IMR-90 (cell line): Measurements from ENCODE around the gene ACHE. TPM values are rescaled to one million over a fixed set of nuclear protein-coding genes. Genes with fewer than 3 reads are reported as not detected.
"Not testable (repeated sequence)": the region's sequence is repeated elsewhere in the genome, so short reads cannot be mapped to it uniquely, and the experiment has no call there.

Source experiments
- ATAC-seq: fragments of 200-7000 bp; cut with Tn5 transposase; 2 replicates; pipeline ENCODE4 v1.9.1; 2020; ENCODE audit warnings: low read depth, mild to moderate bottlenecking, moderate library complexity
- BruUV-seq: library from RNA; stranded (reverse); fragments of 400-500 nt; replicated peaks from 2 replicates; lab custom pipeline; 2021; lab: Mats Ljungman, UMichigan
- CTCF ChIA-PET: fragments of 300-600 bp; formaldehyde crosslinking; extraction: SDS; loops from one replicate; lab custom pipeline; 2021; ENCODE audit warnings: antibody characterized with exemption; lab: Yijun Ruan, JAX
- POLR2A ChIA-PET: fragments of 300-600 bp; sonication (Branson Sonifier 250); formaldehyde crosslinking; loops from one replicate; lab custom pipeline; 2022; ENCODE audit warnings: antibody characterized with exemption; ENCODE audit not compliant: unreplicated experiment; lab: Charles Lee
- DNase-seq: peaks from one replicate; pipeline ENCODE4 v3.0.0; 2013
- H2AFZ ChIP-seq: replicated peaks from 2 replicates; pipeline ENCODE3; 2013; ENCODE audit warnings: low read length, mild to moderate bottlenecking; ENCODE audit not compliant: poor library complexity
- H2AK5ac ChIP-seq: 2 replicates; pipeline ENCODE4 v1.6.1; 2013; ENCODE audit warnings: low read depth, low read length, inconsistent platforms
- H2AK9ac ChIP-seq: replicated peaks from 2 replicates; pipeline ENCODE3; 2013; ENCODE audit warnings: mild to moderate bottlenecking, low read depth, low read length, moderate library complexity; ENCODE audit not compliant: poor library complexity
- H2BK120ac ChIP-seq: 2 replicates; pipeline ENCODE4 v1.6.1; 2013; ENCODE audit warnings: low read depth, low read length, inconsistent platforms
- H2BK15ac ChIP-seq: 3 replicates; pipeline ENCODE4 v1.6.1; 2013; ENCODE audit warnings: low read depth, low read length, inconsistent platforms
- H2BK20ac ChIP-seq: 2 replicates; pipeline ENCODE4 v1.6.1; 2013; ENCODE audit warnings: low read depth, mild to moderate bottlenecking, inconsistent platforms, low read length, moderate library complexity
- H2BK5ac ChIP-seq: 2 replicates; pipeline ENCODE4 v1.6.1; 2013; ENCODE audit warnings: mild to moderate bottlenecking, low read depth, low read length, inconsistent platforms; ENCODE audit not compliant: poor library complexity, severe bottlenecking
- H3K14ac ChIP-seq: replicated peaks from 2 replicates; pipeline ENCODE4 v1.6.1; 2013; ENCODE audit warnings: low read depth, low read length, inconsistent platforms
- H3K18ac ChIP-seq: 2 replicates; pipeline ENCODE4 v1.6.1; 2013; ENCODE audit warnings: low read depth, low read length, control low read depth
- H3K23ac ChIP-seq: 2 replicates; pipeline ENCODE4 v1.6.1; 2013; ENCODE audit warnings: low read depth, low read length, inconsistent platforms
- H3K27ac ChIP-seq: 2 replicates; pipeline ENCODE4 v1.5.1; 2013; ENCODE audit warnings: mild to moderate bottlenecking, control low read depth, low read length; ENCODE audit not compliant: insufficient read depth
- H3K27me3 ChIP-seq: 2 replicates; pipeline ENCODE4 v1.6.1; 2013; ENCODE audit warnings: low read length; ENCODE audit not compliant: control insufficient read depth, insufficient read depth
- H3K36me3 ChIP-seq: 2 replicates; pipeline ENCODE4 v1.6.1; 2013; ENCODE audit warnings: low read length, mixed read lengths; ENCODE audit not compliant: control insufficient read depth, insufficient read depth
- H3K4ac ChIP-seq: 2 replicates; pipeline ENCODE4 v1.6.1; 2013; ENCODE audit warnings: low read depth, low read length, inconsistent platforms
- H3K4me1 ChIP-seq: 2 replicates; pipeline ENCODE4 v1.6.1; 2013; ENCODE audit warnings: low read length, mixed read lengths; ENCODE audit not compliant: control insufficient read depth, insufficient read depth
- H3K4me2 ChIP-seq: 2 replicates; pipeline ENCODE4 v1.6.1; 2013; ENCODE audit warnings: low read depth, mild to moderate bottlenecking, control low read depth, low read length, moderate library complexity
- H3K4me3 ChIP-seq: 2 replicates; pipeline ENCODE4 v1.5.1; 2013; ENCODE audit warnings: low read depth, mild to moderate bottlenecking, control low read depth, low read length, moderate library complexity; ENCODE audit not compliant: insufficient read depth
- H3K56ac ChIP-seq: 2 replicates; pipeline ENCODE4 v1.6.1; 2013; ENCODE audit warnings: low read length, inconsistent platforms; ENCODE audit not compliant: insufficient read depth; ENCODE audit errors: extremely low read depth
- H3K79me1 ChIP-seq, 2 experiments: 2 replicates each; pipeline ENCODE4 v1.6.1; 2013; ENCODE audit warnings: low read length in 2 of 2, inconsistent platforms in 1 of 2, low read depth in 1 of 2
- H3K9ac ChIP-seq: 2 replicates; pipeline ENCODE4 v1.6.1; 2013; ENCODE audit warnings: low read depth, low read length, control low read depth
- H3K9me1 ChIP-seq: 2 replicates; pipeline ENCODE4 v1.6.1; 2013; ENCODE audit warnings: low read length, inconsistent platforms; ENCODE audit not compliant: insufficient read depth
- H3K9me3 ChIP-seq: 2 replicates; pipeline ENCODE4 v1.6.1; 2013; ENCODE audit warnings: low read length; ENCODE audit not compliant: control insufficient read depth, insufficient read depth
- H4K20me1 ChIP-seq: 2 replicates; pipeline ENCODE4 v1.6.1; 2013; ENCODE audit warnings: low read length, inconsistent platforms; ENCODE audit not compliant: insufficient read depth
- H4K5ac ChIP-seq: 2 replicates; pipeline ENCODE4 v1.6.1; 2013; ENCODE audit warnings: mild to moderate bottlenecking, low read depth, low read length, control low read depth
- H4K8ac ChIP-seq, 2 experiments: 2 replicates each; pipeline ENCODE4 v1.6.1; 2013; ENCODE audit warnings: low read depth in 2 of 2, low read length in 2 of 2, control low read depth in 1 of 2, inconsistent platforms in 1 of 2
- H4K91ac ChIP-seq: 2 replicates; pipeline ENCODE4 v1.6.1; 2013; ENCODE audit warnings: low read depth, low read length, inconsistent platforms; ENCODE audit not compliant: insufficient read depth
- BHLHE40 ChIP-seq: fragments of 150-350 bp; IDR thresholded peaks from 2 replicates; pipeline ENCODE4 v1.6.1; 2016; ENCODE audit warnings: mild to moderate bottlenecking, low read depth, low read length
- CEBPB ChIP-seq: IDR thresholded peaks from 2 replicates; pipeline ENCODE4 v1.6.1; 2012; ENCODE audit warnings: low read depth, low read length, improper control_type of control experiment
- CHD1 ChIP-seq: IDR thresholded peaks from 2 replicates; pipeline ENCODE4 v1.6.1; 2012; ENCODE audit warnings: low read depth, low read length, improper control_type of control experiment
- FOS ChIP-seq: fragments of 150-350 bp; IDR thresholded peaks from 2 replicates; pipeline ENCODE4 v1.6.1; 2016; ENCODE audit warnings: low read depth, low read length
- MAFK ChIP-seq: IDR thresholded peaks from 2 replicates; pipeline ENCODE4 v1.6.1; 2012; ENCODE audit warnings: low read depth, low read length, improper control_type of control experiment
- MXI1 ChIP-seq: IDR thresholded peaks from 2 replicates; pipeline ENCODE4 v1.6.1; 2012; ENCODE audit warnings: low read depth, mild to moderate bottlenecking, low read length, moderate library complexity, borderline replicate concordance
- NFE2L2 ChIP-seq: fragments of 150-350 bp; IDR thresholded peaks from 2 replicates; pipeline ENCODE4 v1.6.1; 2016; ENCODE audit warnings: low read depth, mild to moderate bottlenecking, low read length
- POLR2A ChIP-seq: IDR thresholded peaks from 2 replicates; pipeline ENCODE4 v1.6.1; 2012; ENCODE audit warnings: mild to moderate bottlenecking, low read depth, low read length
- RCOR1 ChIP-seq: IDR thresholded peaks from 2 replicates; pipeline ENCODE4 v1.6.1; 2012; ENCODE audit warnings: mild to moderate bottlenecking, low read length, improper control_type of control experiment; ENCODE audit not compliant: insufficient replicate concordance
- SMC3 ChIP-seq: fragments of 150-350 bp; IDR thresholded peaks from 2 replicates; pipeline ENCODE4 v1.6.1; 2016; ENCODE audit warnings: low read depth, mild to moderate bottlenecking, antibody characterized with exemption, low read length, moderate library complexity
- WGBS, 2 experiments: methylation state at CpG; one replicate each; pipeline versions ENCODE4 v1.1.5 to v1.1.7; 2013; ENCODE audit warnings: missing lambda C conversion rate in 2 of 2; ENCODE audit not compliant: insufficient read length in 1 of 2; ENCODE audit errors: extremely low coverage in 2 of 2; 5-methylcytosine and 5-hydroxymethylcytosine counted together
- dilution Hi-C: fragments of 300-500 bp; cut with HindIII; formaldehyde crosslinking; loops from one replicate; pipeline ENCODE4 v1.14.3; 2018; ENCODE audit warnings: low sequenced_read_pairs; ENCODE audit not compliant: unreplicated experiment
- in situ Hi-C: fragments of 300-500 bp; cut with MboI; formaldehyde crosslinking; loops from 3 replicates; pipeline ENCODE4 v1.14.3; 2019; ENCODE audit warnings: low sequenced_read_pairs, inconsistent platforms, mixed read lengths
- intact Hi-C: fragments of 100-400 bp; cut with micrococcal nuclease; formaldehyde crosslinking; loops from 2 replicates; pipeline ENCODE4 v1.10.0; 2022
- polyA plus RNA-seq, 3 experiments: library from polyadenylated mRNA; depleted of rRNA; stranded (reverse); fragments of >200 nt; gene quantifications; 2 replicates each; pipeline ENCODE4 v1.2.3, GENCODE V29; 2012; ENCODE audit warnings: low replicate concordance in 1 of 3
- total RNA-seq: library from RNA; depleted of rRNA; stranded (reverse); fragments of >200 nt; gene quantifications from 2 replicates; pipeline ENCODE4 v1.2.3, GENCODE V29; 2012

ACHE gene
- total and polyA plus RNA-seq, 2 of the 4 experiments (the other 2 are of a cell fraction), result 0.41 TPM; not detected in 1

DNA sequence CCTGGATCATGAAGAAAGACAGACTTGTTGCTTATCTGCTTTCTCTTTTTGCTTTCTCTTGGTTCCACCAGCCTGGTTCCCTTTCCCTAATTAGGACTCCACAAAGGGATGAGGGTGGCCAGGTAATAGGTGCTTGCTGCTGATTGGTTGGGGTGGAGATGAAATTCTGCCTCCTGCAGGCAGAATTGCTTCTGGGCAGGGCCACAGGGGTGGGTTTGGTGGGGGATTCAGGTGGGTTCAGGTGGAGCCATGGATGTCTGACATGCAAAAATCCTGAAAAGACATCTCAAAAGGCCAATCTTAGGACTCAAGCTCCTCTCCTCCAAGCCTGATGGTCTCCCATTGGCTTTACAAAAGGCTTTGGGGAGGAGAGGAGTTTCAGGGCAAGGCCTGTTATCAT lies 25.4 kb upstream of the ACHE start:
- Histone ChIP-seq H4K91ac (no peak overlapping the region), H3K56ac (no peak overlapping the region), H2BK20ac (no peak overlapping the region), H4K5ac (no peak overlapping the region), H3K79me1 (no peaks in the 10 kb centered on the region), H4K20me1 (no peaks in the 10 kb centered on the region), H3K14ac (no peak overlapping the region), H3K23ac (no peak overlapping the region), H2AFZ (no peak overlapping the region), H3K4me1 (no peaks in the 10 kb centered on the region), H3K4me2 (no peak overlapping the region), H2AK9ac (no peak overlapping the region), H3K9ac (no peak overlapping the region), H3K4ac (no peak overlapping the region), H4K8ac (no peak overlapping the region), H2BK5ac (no peak overlapping the region), H3K18ac (no peak overlapping the region), H3K9me3 (no peaks in the 10 kb centered on the region), H3K36me3 (no peaks in the 10 kb centered on the region), H2AK5ac (no peak overlapping the region), H3K9me1 (no peaks in the 10 kb centered on the region), H2BK120ac (no peak overlapping the region), H3K27ac (no peak overlapping the region), H3K27me3 (peaks cover 7% of the 10 kb centered on the region), H3K4me3 (no peak overlapping the region), H2BK15ac (no peak overlapping the region)
- in situ Hi-C loops, result no loop called here
- ATAC-seq, result no peak
- CTCF ChIA-PET, result no interaction called here
- BruUV-seq, result no TSS peak
- DNase-seq, result no peak
- intact Hi-C loops, result no loop called here
- dilution Hi-C loops, result no loop called here
- POLR2A ChIA-PET, result no interaction called here
- TF ChIP-seq BHLHE40 (no peak), POLR2A (no peak), NFE2L2 (no peak), CHD1 (no peak), CEBPB (no peak), RCOR1 (no peak), SMC3 (no peak), MAFK (no peak), FOS (no peak), MXI1 (no peak)

DNA sequence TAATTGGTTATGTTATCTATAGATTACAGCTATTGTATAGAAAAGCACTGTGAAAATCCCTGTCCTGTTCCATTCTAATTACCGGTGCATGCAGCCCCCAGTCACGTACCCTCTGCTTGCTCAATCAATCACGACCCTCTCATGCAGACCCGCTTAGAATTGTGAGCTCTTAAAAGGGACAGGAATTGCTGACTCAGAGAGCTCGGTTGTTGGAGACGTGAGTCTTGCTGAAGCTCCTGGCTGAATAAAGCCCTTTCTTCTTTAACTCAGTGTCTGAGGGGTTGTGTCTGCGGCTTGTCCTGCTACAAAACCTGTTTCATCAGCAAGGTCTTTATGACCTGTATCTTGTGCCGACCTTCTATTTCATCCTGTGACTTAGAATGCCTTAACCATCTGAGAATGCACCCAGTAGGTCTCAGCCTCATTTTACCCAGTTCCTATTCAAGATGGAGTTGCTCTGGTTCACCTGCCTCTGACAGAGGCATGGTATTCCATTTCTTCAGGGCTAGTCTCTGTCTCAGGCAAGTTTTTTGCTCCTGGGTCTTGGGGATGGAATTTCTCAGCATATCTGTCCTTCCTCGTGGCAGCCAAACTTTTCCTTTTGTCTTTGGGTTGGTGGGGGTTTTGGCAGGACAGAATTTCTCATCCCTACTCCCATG lies 24.2 kb upstream of the ACHE start:
- CTCF ChIA-PET, DNase-seq, POLR2A ChIA-PET, H2AFZ ChIP-seq, H4K20me1 ChIP-seq, H2BK5ac ChIP-seq, H3K27ac ChIP-seq, H3K4me3 ChIP-seq, H3K9me1 ChIP-seq, H2AK9ac ChIP-seq, H2BK15ac ChIP-seq, H3K9me3 ChIP-seq, H3K4ac ChIP-seq, H3K36me3 ChIP-seq, in situ Hi-C loops, H3K18ac ChIP-seq, H3K79me1 ChIP-seq, H3K9ac ChIP-seq, dilution Hi-C loops, H3K56ac ChIP-seq, ATAC-seq, H3K27me3 ChIP-seq, H4K5ac ChIP-seq, H4K8ac ChIP-seq, H3K23ac ChIP-seq, H3K14ac ChIP-seq, H2BK120ac ChIP-seq, H2BK20ac ChIP-seq, intact Hi-C loops, H3K4me2 ChIP-seq, BruUV-seq, H4K91ac ChIP-seq, H2AK5ac ChIP-seq, H3K4me1 ChIP-seq: not testable (repeated sequence)
- 40% methylated on average over 2 of the region's 9 CpGs; no CpG with 5 or more reads in 1 of the 2 experiments for WGBS, 2 experiments
